Uterus (tissue), 2 donors: ENCODE data around the gene GNAT1.

Experiments used
- CTCF ChIP-seq, 4 experiments: fragments of 200-600 bp in 2 of 4; fragments of 450-650 bp in 2 of 4; sonication (generic) in 2 of 4; IDR thresholded peaks; one replicate each; pipeline ENCODE4 v1.5.1; 2016 to 2019; ENCODE audit warnings: antibody characterized with exemption in 4 of 4, mild to moderate bottlenecking in 2 of 4, moderate library complexity in 1 of 4
- POLR2A ChIP-seq, 2 donors: fragments of 450-650 bp; IDR thresholded peaks; one replicate each; pipeline ENCODE4 v1.6.1; 2016; ENCODE audit warnings: antibody characterized with exemption in 2 of 2, mild to moderate bottlenecking in 1 of 2, moderate library complexity in 1 of 2

- TF ChIP-seq POLR2A (IDR thresholded peaks at IDR 0.05): no peak
- no peak for TF ChIP-seq CTCF (IDR thresholded peaks at IDR 0.05)
These were observed 11.9 kb downstream of the GNAT1 start for GRCh38 chr3:50203113-50203808.
